ENCODE results near the gene C4orf50.

C4orf50 gene

DNA sequence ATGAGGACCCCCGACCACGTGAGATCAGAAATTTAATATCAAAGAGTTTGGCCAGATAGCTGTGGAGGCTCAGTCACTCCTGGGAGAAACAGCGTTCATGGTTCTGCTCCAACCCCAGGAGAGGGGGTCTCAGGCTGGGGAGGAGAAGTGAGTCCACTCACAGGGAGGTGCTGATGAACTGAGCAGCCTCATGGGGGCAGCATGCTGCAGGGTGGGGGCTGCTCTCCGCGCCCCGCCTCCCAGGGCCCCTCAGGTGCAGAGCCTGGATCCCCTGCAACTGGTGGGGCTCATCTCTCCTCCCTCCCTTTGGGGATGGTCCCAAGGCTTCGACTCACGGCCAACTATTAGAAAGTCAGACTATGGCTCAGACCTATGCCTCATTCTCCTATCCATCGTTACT, 26.6 kb upstream of the C4orf50 start:
- Histone ChIP-seq H3K27me3 (ENCODE audit: insufficient read depth, poor library complexity, severe bottlenecking) (no peaks in the 10 kb centered on the region), H3K4me3 (replicated peaks; ENCODE audit: insufficient read depth, low read length) (no peak overlapping the region), H3K27ac (replicated peaks) (no peak overlapping the region)
- no peak for DNase-seq (ENCODE audit: low read depth in 1 of 2, low spot score in 1 of 2)
- TF ChIP-seq SPI1 (IDR thresholded peaks at IDR 0.05; ENCODE audit: borderline replicate concordance, low read depth) (no peak), POLR2AphosphoS5 (IDR thresholded peaks at IDR 0.05; ENCODE audit: low read depth) (no peak), GABPA (IDR thresholded peaks at IDR 0.05; ENCODE audit: low read depth) (no peak)
- TF ChIP-seq, protein P1, sequence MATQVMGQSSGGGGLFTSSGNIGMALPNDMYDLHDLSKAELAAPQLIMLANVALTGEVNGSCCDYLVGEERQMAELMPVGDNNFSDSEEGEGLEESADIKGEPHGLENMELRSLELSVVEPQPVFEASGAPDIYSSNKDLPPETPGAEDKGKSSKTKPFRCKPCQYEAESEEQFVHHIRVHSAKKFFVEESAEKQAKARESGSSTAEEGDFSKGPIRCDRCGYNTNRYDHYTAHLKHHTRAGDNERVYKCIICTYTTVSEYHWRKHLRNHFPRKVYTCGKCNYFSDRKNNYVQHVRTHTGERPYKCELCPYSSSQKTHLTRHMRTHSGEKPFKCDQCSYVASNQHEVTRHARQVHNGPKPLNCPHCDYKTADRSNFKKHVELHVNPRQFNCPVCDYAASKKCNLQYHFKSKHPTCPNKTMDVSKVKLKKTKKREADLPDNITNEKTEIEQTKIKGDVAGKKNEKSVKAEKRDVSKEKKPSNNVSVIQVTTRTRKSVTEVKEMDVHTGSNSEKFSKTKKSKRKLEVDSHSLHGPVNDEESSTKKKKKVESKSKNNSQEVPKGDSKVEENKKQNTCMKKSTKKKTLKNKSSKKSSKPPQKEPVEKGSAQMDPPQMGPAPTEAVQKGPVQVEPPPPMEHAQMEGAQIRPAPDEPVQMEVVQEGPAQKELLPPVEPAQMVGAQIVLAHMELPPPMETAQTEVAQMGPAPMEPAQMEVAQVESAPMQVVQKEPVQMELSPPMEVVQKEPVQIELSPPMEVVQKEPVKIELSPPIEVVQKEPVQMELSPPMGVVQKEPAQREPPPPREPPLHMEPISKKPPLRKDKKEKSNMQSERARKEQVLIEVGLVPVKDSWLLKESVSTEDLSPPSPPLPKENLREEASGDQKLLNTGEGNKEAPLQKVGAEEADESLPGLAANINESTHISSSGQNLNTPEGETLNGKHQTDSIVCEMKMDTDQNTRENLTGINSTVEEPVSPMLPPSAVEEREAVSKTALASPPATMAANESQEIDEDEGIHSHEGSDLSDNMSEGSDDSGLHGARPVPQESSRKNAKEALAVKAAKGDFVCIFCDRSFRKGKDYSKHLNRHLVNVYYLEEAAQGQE (IDR thresholded peaks at IDR 0.05; ENCODE audit: insufficient replicate concordance, low read depth) = no peak
- TF ChIP-seq, protein P2, sequence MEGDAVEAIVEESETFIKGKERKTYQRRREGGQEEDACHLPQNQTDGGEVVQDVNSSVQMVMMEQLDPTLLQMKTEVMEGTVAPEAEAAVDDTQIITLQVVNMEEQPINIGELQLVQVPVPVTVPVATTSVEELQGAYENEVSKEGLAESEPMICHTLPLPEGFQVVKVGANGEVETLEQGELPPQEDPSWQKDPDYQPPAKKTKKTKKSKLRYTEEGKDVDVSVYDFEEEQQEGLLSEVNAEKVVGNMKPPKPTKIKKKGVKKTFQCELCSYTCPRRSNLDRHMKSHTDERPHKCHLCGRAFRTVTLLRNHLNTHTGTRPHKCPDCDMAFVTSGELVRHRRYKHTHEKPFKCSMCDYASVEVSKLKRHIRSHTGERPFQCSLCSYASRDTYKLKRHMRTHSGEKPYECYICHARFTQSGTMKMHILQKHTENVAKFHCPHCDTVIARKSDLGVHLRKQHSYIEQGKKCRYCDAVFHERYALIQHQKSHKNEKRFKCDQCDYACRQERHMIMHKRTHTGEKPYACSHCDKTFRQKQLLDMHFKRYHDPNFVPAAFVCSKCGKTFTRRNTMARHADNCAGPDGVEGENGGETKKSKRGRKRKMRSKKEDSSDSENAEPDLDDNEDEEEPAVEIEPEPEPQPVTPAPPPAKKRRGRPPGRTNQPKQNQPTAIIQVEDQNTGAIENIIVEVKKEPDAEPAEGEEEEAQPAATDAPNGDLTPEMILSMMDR (IDR thresholded peaks at IDR 0.05; ENCODE audit: insufficient read depth, low read length) = no peak

DNA sequence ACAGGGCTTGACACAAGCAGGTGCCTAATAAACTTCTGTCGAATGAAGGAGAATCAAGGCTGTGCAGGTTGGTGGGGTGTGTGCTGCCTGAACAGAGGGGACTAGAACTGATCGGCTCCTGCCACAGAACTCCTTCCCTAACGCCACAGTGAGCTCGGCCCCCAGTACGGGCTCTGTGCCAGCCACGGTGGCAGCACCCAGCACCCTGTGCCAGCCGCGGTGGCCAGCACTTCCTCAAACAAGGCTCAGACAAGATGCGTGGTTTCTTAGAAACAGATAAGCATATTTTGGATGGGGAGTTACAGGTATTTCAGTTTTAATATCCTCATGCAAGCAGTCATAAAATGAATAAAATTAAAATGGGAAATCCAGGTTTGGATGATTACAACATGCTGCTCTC, 26.0 kb upstream of the C4orf50 start:
- DNase-seq (ENCODE audit: low read depth in 1 of 2, low spot score in 1 of 2) = peak in 1 of 2 experiments; percentile 3
- H3K27ac ChIP-seq (replicated peaks) = no peak overlapping the region
- peak; percentile 69; the same call in 1 of the 2 replicates for TF ChIP-seq SPI1 (IDR thresholded peaks at IDR 0.05; ENCODE audit: borderline replicate concordance, low read depth)
- no peak for TF ChIP-seq POLR2AphosphoS5 (IDR thresholded peaks at IDR 0.05; ENCODE audit: low read depth)
- H3K27me3 ChIP-seq (ENCODE audit: insufficient read depth, poor library complexity, severe bottlenecking) = no peaks in the 10 kb centered on the region
- no peak overlapping the region for H3K4me3 ChIP-seq (replicated peaks; ENCODE audit: insufficient read depth, low read length)

DNA sequence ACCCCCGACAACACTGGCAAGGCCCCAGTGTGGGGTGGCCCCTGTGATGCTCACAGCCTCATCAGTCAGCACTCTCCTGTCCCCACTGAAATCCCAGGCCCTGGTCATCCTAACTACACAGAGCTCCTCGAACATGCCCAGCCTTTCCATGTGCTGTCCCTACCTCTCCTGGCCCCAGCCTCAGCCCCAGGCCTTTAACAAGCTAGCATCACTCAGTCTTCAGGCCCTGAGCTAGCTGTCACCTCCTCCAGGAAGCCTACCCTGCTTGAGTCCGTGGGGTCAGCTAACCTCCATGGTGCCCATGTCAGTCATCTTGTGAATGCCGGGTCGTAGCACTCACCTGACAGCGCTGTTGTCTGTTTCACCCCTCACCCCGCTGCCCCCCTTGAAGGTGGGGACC, 25.6 kb upstream of the C4orf50 start:
- TF ChIP-seq POLR2AphosphoS5 (IDR thresholded peaks at IDR 0.05; ENCODE audit: low read depth) = no peak
- TF ChIP-seq, protein P2 (IDR thresholded peaks at IDR 0.05; ENCODE audit: insufficient read depth, low read length) = no peak
- TF ChIP-seq, protein P1 (IDR thresholded peaks at IDR 0.05; ENCODE audit: insufficient replicate concordance, low read depth) = no peak
- no peak for TF ChIP-seq GABPA (IDR thresholded peaks at IDR 0.05; ENCODE audit: low read depth)
- no peak for TF ChIP-seq SPI1 (IDR thresholded peaks at IDR 0.05; ENCODE audit: borderline replicate concordance, low read depth)
- no peak for DNase-seq (ENCODE audit: low read depth in 1 of 2, low spot score in 1 of 2)
- Histone ChIP-seq H3K27me3 (ENCODE audit: insufficient read depth, poor library complexity, severe bottlenecking) (no peaks in the 10 kb centered on the region), H3K27ac (replicated peaks) (no peak overlapping the region), H3K4me3 (replicated peaks; ENCODE audit: insufficient read depth, low read length) (no peak overlapping the region)

DNA sequence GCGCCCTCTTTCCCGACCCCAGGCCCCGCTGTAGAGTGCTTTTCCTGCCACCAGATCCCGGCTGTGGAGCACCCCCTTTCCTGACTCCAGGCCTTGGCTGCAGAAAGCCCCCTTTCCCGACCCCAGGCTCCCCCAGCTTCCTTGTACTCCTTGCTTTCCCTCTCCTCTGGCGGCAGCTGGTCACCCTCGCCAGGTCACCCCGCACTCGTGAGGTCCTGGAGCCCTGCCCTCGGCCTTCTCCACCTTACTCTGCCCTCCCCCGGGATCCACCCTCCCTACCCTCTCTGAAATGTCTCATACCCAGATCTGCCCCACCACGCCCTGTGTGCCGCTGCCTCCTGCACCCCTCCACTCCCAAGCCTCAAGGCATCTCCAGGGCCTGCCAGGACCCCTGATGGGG, 25.0 kb upstream of the C4orf50 start:
- no peaks in the 10 kb centered on the region for H3K27me3 ChIP-seq (ENCODE audit: insufficient read depth, poor library complexity, severe bottlenecking)

More for the DNA sequence above, 25.0 kb upstream of the C4orf50 start:
- TF ChIP-seq POLR2AphosphoS5 (IDR thresholded peaks at IDR 0.05; ENCODE audit: low read depth) = no peak
- no peak for TF ChIP-seq GABPA (IDR thresholded peaks at IDR 0.05; ENCODE audit: low read depth)
- TF ChIP-seq, protein P1 (IDR thresholded peaks at IDR 0.05; ENCODE audit: insufficient replicate concordance, low read depth) = no peak
- TF ChIP-seq, protein P2 (IDR thresholded peaks at IDR 0.05; ENCODE audit: insufficient read depth, low read length) = no peak
- TF ChIP-seq SPI1 (IDR thresholded peaks at IDR 0.05; ENCODE audit: borderline replicate concordance, low read depth) = no peak
- DNase-seq (ENCODE audit: low read depth in 1 of 2, low spot score in 1 of 2) = no peak
- Histone ChIP-seq H3K27ac (replicated peaks) (no peak overlapping the region), H3K4me3 (replicated peaks; ENCODE audit: insufficient read depth, low read length) (no peak overlapping the region)
